GM12878 (cell line): ENCODE results near the gene NGDN. TPM values are rescaled to one million over a fixed set of nuclear protein-coding genes. Genes with fewer than 3 reads are reported as not detected.

Experiments used
- ATAC-seq: fragments of 200-7000 bp; cut with Tn5 transposase; 3 replicates; pipeline ENCODE4 v1.9.1; 2020; ENCODE audit warnings: mild to moderate bottlenecking, moderate library complexity
- BruUV-seq: library from RNA; stranded (reverse); fragments of 400-500 nt; replicated peaks from 2 replicates; lab custom pipeline; 2021; lab: Mats Ljungman, UMichigan
- CTCF ChIA-PET: fragments of 300-600 bp; sonication (Branson Sonifier 250); formaldehyde crosslinking; extraction: SDS; loops from one replicate; lab custom pipeline; 2021; ENCODE audit warnings: inconsistent platforms; lab: Yijun Ruan, JAX
- POLR2A ChIA-PET: fragments of 350-600 bp; formaldehyde crosslinking; extraction: SDS; loops from one replicate; lab custom pipeline; 2021; ENCODE audit warnings: inconsistent platforms; lab: Charles Lee
- RAD21 ChIA-PET: fragments of 300-600 bp; sonication (Branson Sonifier 250); formaldehyde crosslinking; loops from one replicate; lab custom pipeline; 2023; ENCODE audit warnings: antibody characterized with exemption; ENCODE audit not compliant: unreplicated experiment; lab: Charles Lee
- SMC1A ChIA-PET: fragments of 300-600 bp; sonication (Branson Sonifier 250); formaldehyde crosslinking; loops from one replicate; lab custom pipeline; 2023; ENCODE audit not compliant: unreplicated experiment, uncharacterized antibody; lab: Charles Lee
- DNase-seq: peaks from one replicate; pipeline ENCODE4 v3.0.0-alpha.2; 2011; ENCODE audit warnings: low read depth, low spot score
- FAIRE-seq: peaks from 3 replicates; lab custom pipeline; 2011; peaks lifted over from hg19 to GRCh38; lab: Jason Lieb, UNC
- H2AFZ ChIP-seq: 2 replicates; pipeline ENCODE4 v1.6.0; 2011; ENCODE audit warnings: low read depth, low read length, control low read depth; ENCODE audit not compliant: control insufficient read depth
- H3K27ac ChIP-seq: 2 replicates; pipeline ENCODE4 v1.5.1; 2011; ENCODE audit warnings: control low read depth; ENCODE audit not compliant: control insufficient read depth, insufficient read depth
- H3K27me3 ChIP-seq, 2 experiments: replicated peaks in 1 of 2; 2 replicates each; pipeline versions ENCODE4 v1.6.0 to v1.6.1; 2011; ENCODE audit warnings: low read length in 1 of 2; ENCODE audit not compliant: control insufficient read depth in 2 of 2, insufficient read depth in 2 of 2
- H3K36me3 ChIP-seq, 2 experiments: 2 replicates each; pipeline ENCODE4 v1.5.1; 2011; ENCODE audit warnings: low read length in 1 of 2; ENCODE audit not compliant: control insufficient read depth in 2 of 2, insufficient read depth in 2 of 2
- H3K4me1 ChIP-seq: 2 replicates; pipeline ENCODE4 v1.6.1; 2011; ENCODE audit warnings: mild to moderate bottlenecking, low read length, moderate library complexity, mixed read lengths; ENCODE audit not compliant: control insufficient read depth, insufficient read depth
- H3K4me2 ChIP-seq: 2 replicates; pipeline ENCODE4 v1.6.0; 2011; ENCODE audit warnings: control low read depth; ENCODE audit not compliant: control insufficient read depth, insufficient read depth
- H3K4me3 ChIP-seq: fragments of 200-600 bp; sonication (generic); 2 replicates; pipeline ENCODE4 v1.5.1; 2016
- H3K79me2 ChIP-seq: 2 replicates; pipeline ENCODE4 v1.6.0; 2011; ENCODE audit warnings: low read length; ENCODE audit not compliant: control insufficient read depth, insufficient read depth
- H3K9ac ChIP-seq: 2 replicates; pipeline ENCODE4 v1.8.0; 2011; ENCODE audit warnings: low read length, control low read depth, mixed read lengths; ENCODE audit not compliant: control insufficient read depth, insufficient read depth
- H3K9me3 ChIP-seq: replicated peaks from 3 replicates; pipeline ENCODE4 v1.5.1; 2011; ENCODE audit warnings: mild to moderate bottlenecking, low read length; ENCODE audit not compliant: control insufficient read depth, insufficient read depth
- H4K20me1 ChIP-seq: 2 replicates; pipeline ENCODE4 v1.6.0; 2011; ENCODE audit not compliant: control insufficient read depth, insufficient read depth
- ATF7 ChIP-seq: fragments of 450-650 bp; IDR thresholded peaks from 2 replicates; pipeline ENCODE4 v1.6.1; 2016; ENCODE audit warnings: low read depth, mild to moderate bottlenecking
- BACH1 ChIP-seq: fragments of 450-650 bp; IDR thresholded peaks from 2 replicates; pipeline ENCODE4 v1.6.1; 2017; ENCODE audit warnings: mild to moderate bottlenecking, borderline replicate concordance
- BCLAF1 ChIP-seq: fragments of 450-650 bp; IDR thresholded peaks from 2 replicates; pipeline ENCODE4 v1.6.1; 2017; ENCODE audit warnings: antibody characterized with exemption, mild to moderate bottlenecking, moderate library complexity
- E2F4 ChIP-seq: IDR thresholded peaks from 2 replicates; pipeline ENCODE4 v1.6.1; 2012; ENCODE audit warnings: low read depth, low read length, improper control_type of control experiment
- MEF2A ChIP-seq: IDR thresholded peaks from 2 replicates; pipeline ENCODE4 v1.6.1; 2011; ENCODE audit warnings: low read depth, mild to moderate bottlenecking, low read length, moderate library complexity; ENCODE audit not compliant: insufficient read depth
- MXI1 ChIP-seq: fragments of 150-350 bp; IDR thresholded peaks from 2 replicates; pipeline ENCODE4 v1.6.1; 2011; ENCODE audit warnings: low read depth, mild to moderate bottlenecking, inconsistent platforms, low read length, improper control_type of control experiment
- USF2 ChIP-seq: IDR thresholded peaks from 2 replicates; pipeline ENCODE4 v1.6.1; 2011; ENCODE audit warnings: low read depth, low read length, improper control_type of control experiment, borderline replicate concordance
- ZNF274 ChIP-seq: IDR thresholded peaks from one replicate; pipeline ENCODE4 v1.8.0; 2011; ENCODE audit not compliant: insufficient read length, insufficient read depth
- WGBS: methylation state at CpG from one replicate; pipeline ENCODE4 v1.1.6; 2016; ENCODE audit warnings: low lambda C conversion rate; ENCODE audit not compliant: insufficient replicate concordance, insufficient coverage; ENCODE audit errors: missing lambda C conversion rate; 5-methylcytosine and 5-hydroxymethylcytosine counted together
- in situ Hi-C: fragments of 300-500 bp; cut with MboI; formaldehyde crosslinking; loops from 9 replicates; pipeline ENCODE4 v1.14.3; 2018; ENCODE audit warnings: mixed read lengths
- intact Hi-C: fragments of 100-400 bp; cut with micrococcal nuclease; formaldehyde crosslinking; loops from one replicate; pipeline ENCODE4 v1.14.2; 2022; ENCODE audit not compliant: unreplicated experiment
- polyA plus RNA-seq, 11 experiments: library from polyadenylated mRNA; depleted of rRNA in 4 of 11; unstranded in 6 of 11; stranded (reverse) in 5 of 11; fragments of >200 nt; fragmentation: Nextera tagmentation in 4 of 11; fragmentation: Illumina TruSeq in 1 of 11; extraction: Ambion mirVana in 4 of 11; extraction: Trizol in 1 of 11; gene quantifications; 1 replicate in 1 of 11; 2 replicates in 10 of 11; pipeline versions ENCODE4 v1.2.1 to v1.2.3, GENCODE V29; 2011 to 2016; ENCODE audit warnings: inconsistent platforms in 2 of 11, missing spikeins in 2 of 11, low read depth in 1 of 11
- total RNA-seq, 4 experiments: library from RNA; depleted of rRNA in 3 of 4; stranded (reverse); fragments of >200 nt in 3 of 4; fragmentation: Illumina TruSeq in 1 of 4; extraction: Trizol in 1 of 4; gene quantifications; 2 replicates each; pipeline versions ENCODE4 v1.2.1 to v1.2.3, GENCODE V29; 2013 to 2021

Gene NGDN
- total and polyA plus RNA-seq, 10 of the 15 experiments (the other 5 are each of a cell fraction or from before 2014, with no cell fraction given), result 40.4 to 163 (median 71.4) TPM

- ChIA-PET CTCF (interaction anchor here (0.9 to 14.1 kb wide), 7 partner anchors 11 to 941 kb away, joined by 3 to 436 read pairs (median 4); partner anchors contain the start of gene THTPA), POLR2A (no interaction called here), RAD21 (interaction anchor here (1.4 to 1.5 kb wide), 2 partner anchors 26 to 73 kb away, joined by 3 read pairs; no protein-coding TSS in a partner anchor), SMC1A (interaction anchor here (1.4 to 1.8 kb wide), 4 partner anchors 10 to 73 kb away, joined by 3 to 5 read pairs (median 4); no protein-coding TSS in a partner anchor)
- Histone ChIP-seq H3K4me1 (no peaks in the 10 kb centered on the region), H3K4me3 (no peak overlapping the region), H3K79me2 (no peaks in the 10 kb centered on the region), H2AFZ (no peak overlapping the region), H3K9me3 (no peaks in the 10 kb centered on the region), H3K27ac (no peak overlapping the region), H3K4me2 (no peak overlapping the region), H4K20me1 (no peaks in the 10 kb centered on the region), H3K9ac (no peak overlapping the region), H3K36me3 (peaks cover 0 to 4% of the 10 kb centered on the region in 2 experiments; a peak in 1 of 4 replicates), H3K27me3 (no peaks in the 10 kb centered on the region)
- FAIRE-seq, result no peak
- DNase-seq, result no peak
- in situ Hi-C loops, result no loop called here
- intact Hi-C loops, result no loop called here
- no TSS peak for BruUV-seq
- 69% methylated on average over 4 of the region's 4 CpGs for WGBS
- TF ChIP-seq ZNF274 (no peak), MEF2A (no peak), ATF7 (no peak)
- no peak for ATAC-seq
These were observed 15.8 kb downstream of the NGDN start for GRCh38 chr14:23485326-23485725.

GRCh38 chr14:23486036-23486435 lies 16.5 kb downstream of the NGDN start:
- ChIA-PET POLR2A (no interaction called here), SMC1A (interaction anchor here (0.9 to 1.4 kb wide), 2 partner anchors 32 to 73 kb away, joined by 3 read pairs; no protein-coding TSS in a partner anchor), RAD21 (interaction anchor here (1.4 kb wide), 1 partner anchor 72 kb away, joined by 3 read pairs; no protein-coding TSS in a partner anchor), CTCF (interaction anchor here (1.0 to 14.1 kb wide), 4 partner anchors 53 to 940 kb away, joined by 3 to 436 read pairs (median 8); partner anchors contain the start of gene THTPA)
- Histone ChIP-seq H3K9ac (no peak overlapping the region), H3K4me2 (no peak overlapping the region), H3K4me1 (no peaks in the 10 kb centered on the region), H3K27ac (no peak overlapping the region), H3K27me3 (no peaks in the 10 kb centered on the region), H3K36me3 (peaks cover 0 to 4% of the 10 kb centered on the region in 2 experiments; a peak in 1 of 4 replicates), H3K4me3 (no peak overlapping the region), H3K79me2 (no peaks in the 10 kb centered on the region), H4K20me1 (no peaks in the 10 kb centered on the region), H3K9me3 (no peaks in the 10 kb centered on the region), H2AFZ (no peak overlapping the region)
- DNase-seq (no peak), FAIRE-seq (no peak), ATAC-seq (no peak)
- intact Hi-C loops, result no loop called here
- in situ Hi-C loops, result no loop called here
- WGBS, result 30% methylated on average over 2 of the region's 2 CpGs
- no TSS peak for BruUV-seq
- no peak for TF ChIP-seq MXI1
- no peak for TF ChIP-seq BCLAF1
- TF ChIP-seq E2F4, result no peak
- TF ChIP-seq BACH1, result no peak
- TF ChIP-seq USF2, result no peak
